K562 (cell line): Measurements from ENCODE around the gene TMEM217. TPM values are rescaled to one million over a fixed set of nuclear protein-coding genes. Genes with fewer than 3 reads are reported as not detected.

Source experiments
- BCLAF1 ChIP-seq, 2 experiments: fragments of 450-650 bp in 1 of 2; IDR thresholded peaks; 2 replicates each; pipeline ENCODE4 v1.6.1; 2011 to 2017; ENCODE audit warnings: low read depth in 2 of 2, antibody characterized with exemption in 1 of 2, borderline replicate concordance in 1 of 2, low read length in 1 of 2, mild to moderate bottlenecking in 1 of 2, mixed read lengths in 1 of 2; ENCODE audit not compliant: control insufficient read depth in 1 of 2
- ELF1 ChIP-seq: fragments of 200-800 bp; sonication (Bioruptor generic); IDR thresholded peaks from 2 replicates; pipeline ENCODE4 v1.6.1; 2016; ENCODE audit warnings: missing genetic modification characterization, missing compliant biosample characterization
- FOS ChIP-seq: IDR thresholded peaks from 3 replicates; pipeline ENCODE4 v1.6.1; 2011; ENCODE audit not compliant: insufficient read length; ENCODE audit errors: extremely low read depth
- KDM5B ChIP-seq: fragments of 200-600 bp; sonication (generic); IDR thresholded peaks from 2 replicates; pipeline ENCODE4 v1.6.1; 2012; ENCODE audit warnings: low read depth, mild to moderate bottlenecking, moderate library complexity, low read length, control low read depth, inconsistent platforms; ENCODE audit not compliant: insufficient replicate concordance
- SIRT6 ChIP-seq: IDR thresholded peaks from one replicate; pipeline ENCODE4 v1.6.1; 2012; ENCODE audit warnings: low read depth, mild to moderate bottlenecking, control low read depth, inconsistent platforms, low read length, moderate library complexity
- SMARCA5 ChIP-seq: fragments of 450-650 bp; IDR thresholded peaks from 2 replicates; pipeline ENCODE4 v1.6.1; 2016
- SMARCB1 ChIP-seq: IDR thresholded peaks from 2 replicates; pipeline ENCODE4 v1.6.1; 2011; ENCODE audit warnings: improper control_type of control experiment, low read depth; ENCODE audit not compliant: insufficient read length
- TAF15 ChIP-seq: fragments of 200-400 bp; formaldehyde crosslinking; IDR thresholded peaks from 2 replicates; pipeline ENCODE4 v1.6.1; 2017; ENCODE audit warnings: mild to moderate bottlenecking, low read depth, low read length, moderate library complexity
- TCF7L2 ChIP-seq: fragments of 150-350 bp; IDR thresholded peaks from 2 replicates; pipeline ENCODE4 v1.6.1; 2016; ENCODE audit warnings: low read depth, mild to moderate bottlenecking, low read length, moderate library complexity
- ZBTB43 ChIP-seq: sonication (generic); formaldehyde crosslinking; IDR thresholded peaks from 2 replicates; pipeline ENCODE4 v1.8.0; 2023; ENCODE audit warnings: mild to moderate bottlenecking, missing genetic modification reagents
- ZHX1 ChIP-seq: fragments of 150-350 bp; conservative IDR thresholded peaks from 2 replicates; pipeline ENCODE4 v1.6.1; 2014; ENCODE audit warnings: low read length
- ZNF140 ChIP-seq: fragments of 250-450 bp; sonication (Bioruptor Pico); IDR thresholded peaks from 2 replicates; pipeline ENCODE4 v1.8.0; 2021; ENCODE audit warnings: moderate library complexity, mild to moderate bottlenecking, inconsistent platforms
- ZNF282 ChIP-seq: sonication (generic); formaldehyde crosslinking; IDR thresholded peaks from 2 replicates; pipeline ENCODE4 v1.8.1; 2023; ENCODE audit warnings: missing genetic modification reagents
- ZNF347 ChIP-seq: fragments of 450-650 bp; formaldehyde crosslinking; IDR thresholded peaks from 2 replicates; pipeline ENCODE4 v1.4.0; 2020; ENCODE audit warnings: low read depth, mild to moderate bottlenecking, moderate library complexity
- ZNF561 ChIP-seq: fragments of 450-650 bp; formaldehyde crosslinking; conservative IDR thresholded peaks from 2 replicates; pipeline ENCODE4 v1.4.0; 2020; ENCODE audit warnings: mild to moderate bottlenecking, moderate library complexity
- polyA plus RNA-seq, 8 experiments: library from polyadenylated mRNA; depleted of rRNA in 4 of 8; stranded (reverse) in 5 of 8; unstranded in 3 of 8; fragments of >200 nt; fragmentation: Nextera tagmentation in 2 of 8; fragmentation: Illumina TruSeq in 1 of 8; extraction: Ambion mirVana in 2 of 8; extraction: Trizol in 1 of 8; gene quantifications; 2 replicates each; pipeline versions ENCODE4 v1.2.1 to v1.2.3, GENCODE V29; 2011 to 2014; ENCODE audit warnings: inconsistent platforms in 1 of 8, missing spikeins in 1 of 8
- total RNA-seq, 7 experiments: library from RNA; depleted of rRNA in 6 of 7; stranded (reverse); fragments of >200 nt in 6 of 7; fragmentation: Illumina TruSeq in 2 of 7; extraction: Trizol in 2 of 7; gene quantifications; 2 replicates each; pipeline versions ENCODE4 v1.2.1 to v1.2.3, GENCODE V29; 2011 to 2021; ENCODE audit warnings: low replicate concordance in 1 of 7
- TF ChIP-seq, protein P1 (sequence below): fragments of 450-650 bp; IDR thresholded peaks from 2 replicates; pipeline ENCODE4 v1.6.1; 2017; ENCODE audit warnings: mild to moderate bottlenecking, moderate library complexity
- TF ChIP-seq, protein P2 (sequence below), 2 experiments: fragments of 450-650 bp; IDR thresholded peaks; 2 replicates each; pipeline ENCODE4 v1.6.1; 2016

TMEM217 gene
- total and polyA plus RNA-seq, 9 of the 15 experiments (the other 6 are each of a cell fraction or from before 2014, with no cell fraction given), result 1.3 to 8.0 (median 1.9) TPM

DNA sequence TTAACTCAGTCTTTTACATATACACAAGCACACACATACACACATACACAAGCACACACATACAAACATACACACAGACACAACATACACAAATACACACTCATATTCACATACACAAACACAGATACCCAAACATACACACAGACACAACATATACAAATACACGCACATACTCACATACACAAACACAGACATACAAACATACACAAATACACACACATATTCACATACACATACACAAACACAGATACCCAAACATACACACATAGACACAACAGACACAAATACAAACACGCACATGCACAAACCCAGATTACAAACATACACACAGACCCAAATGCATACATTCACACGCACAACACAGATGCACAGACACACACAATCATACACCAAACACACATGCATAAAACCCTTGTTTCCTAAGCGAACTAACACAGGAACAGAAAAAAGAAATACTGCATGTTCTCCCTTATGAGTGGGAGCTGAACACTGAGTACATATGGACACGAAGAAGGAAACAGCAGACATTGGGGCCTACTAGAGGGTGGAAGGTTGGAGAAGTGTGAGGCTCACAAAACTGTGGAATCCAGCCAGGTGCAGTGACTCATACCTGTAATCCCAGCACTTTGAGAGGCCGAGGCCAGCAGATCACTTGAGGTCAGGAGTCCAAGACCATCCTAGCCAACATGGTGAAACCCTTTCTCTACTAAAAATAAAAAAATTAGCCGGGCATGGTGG is 53.8 kb downstream of the TMEM217 start (continued):
- no peak for TF ChIP-seq ZNF140 (CRISPR knock-in tag)
- TF ChIP-seq, protein P1, sequence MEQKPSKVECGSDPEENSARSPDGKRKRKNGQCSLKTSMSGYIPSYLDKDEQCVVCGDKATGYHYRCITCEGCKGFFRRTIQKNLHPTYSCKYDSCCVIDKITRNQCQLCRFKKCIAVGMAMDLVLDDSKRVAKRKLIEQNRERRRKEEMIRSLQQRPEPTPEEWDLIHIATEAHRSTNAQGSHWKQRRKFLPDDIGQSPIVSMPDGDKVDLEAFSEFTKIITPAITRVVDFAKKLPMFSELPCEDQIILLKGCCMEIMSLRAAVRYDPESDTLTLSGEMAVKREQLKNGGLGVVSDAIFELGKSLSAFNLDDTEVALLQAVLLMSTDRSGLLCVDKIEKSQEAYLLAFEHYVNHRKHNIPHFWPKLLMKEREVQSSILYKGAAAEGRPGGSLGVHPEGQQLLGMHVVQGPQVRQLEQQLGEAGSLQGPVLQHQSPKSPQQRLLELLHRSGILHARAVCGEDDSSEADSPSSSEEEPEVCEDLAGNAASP, result no peak; the same call in 1 of the 2 replicates
- no peak for TF ChIP-seq ELF1 (tag)
- TF ChIP-seq SIRT6, result no peak
- TF ChIP-seq, protein P2, sequence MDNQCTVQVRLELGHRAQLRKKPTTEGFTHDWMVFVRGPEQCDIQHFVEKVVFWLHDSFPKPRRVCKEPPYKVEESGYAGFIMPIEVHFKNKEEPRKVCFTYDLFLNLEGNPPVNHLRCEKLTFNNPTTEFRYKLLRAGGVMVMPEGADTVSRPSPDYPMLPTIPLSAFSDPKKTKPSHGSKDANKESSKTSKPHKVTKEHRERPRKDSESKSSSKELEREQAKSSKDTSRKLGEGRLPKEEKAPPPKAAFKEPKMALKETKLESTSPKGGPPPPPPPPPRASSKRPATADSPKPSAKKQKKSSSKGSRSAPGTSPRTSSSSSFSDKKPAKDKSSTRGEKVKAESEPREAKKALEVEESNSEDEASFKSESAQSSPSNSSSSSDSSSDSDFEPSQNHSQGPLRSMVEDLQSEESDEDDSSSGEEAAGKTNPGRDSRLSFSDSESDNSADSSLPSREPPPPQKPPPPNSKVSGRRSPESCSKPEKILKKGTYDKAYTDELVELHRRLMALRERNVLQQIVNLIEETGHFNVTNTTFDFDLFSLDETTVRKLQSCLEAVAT (IDR thresholded peaks at IDR 0.05), result peak; percentile 95 to 97
- TF ChIP-seq TAF15, result no peak
- TF ChIP-seq SMARCB1, result no peak
- TF ChIP-seq ZNF347 (CRISPR knock-in tag), result no peak
- TF ChIP-seq BCLAF1 (IDR thresholded peaks at IDR 0.05; ENCODE audit: borderline replicate concordance in 1 of 2, control insufficient read depth in 1 of 2, low read depth in 2 of 2, low read length in 1 of 2), result peak in 1 of 2 experiments; percentile 84; a peak in 2 of 4 replicates
- no peak for TF ChIP-seq TCF7L2
- no peak for TF ChIP-seq ZNF282 (CRISPR knock-in tag)
- no peak for TF ChIP-seq FOS
- TF ChIP-seq KDM5B, result no peak
- no peak for TF ChIP-seq ZNF561 (CRISPR knock-in tag)
- TF ChIP-seq ZHX1, result no peak
- TF ChIP-seq ZBTB43 (CRISPR knock-in tag), result no peak
- TF ChIP-seq SMARCA5, result peak; percentile 98
